ENCODE data around the gene PRKN.

GRCh38 chr6:161834426-161834825 lies 893.1 kb downstream of the PRKN start:
- TF ChIP-seq POLR2A (IDR thresholded peaks at IDR 0.05; ENCODE audit: low read length) (no peak), GATA1 (IDR thresholded peaks at IDR 0.05; ENCODE audit: low read depth, low read length) (no peak)
